Amniotic stem cell (primary cell): ENCODE measurements around the gene CD69.

Experiments used
- DNase-seq: peaks from one replicate; lab custom pipeline; 2025; lab: John Stamatoyannopoulos, UW

The CD69 gene

GRCh38 chr12:9781360-9781759, 20.7 kb upstream of the CD69 start:
- no peak for DNase-seq

GRCh38 chr12:9779209-9779608, 18.5 kb upstream of the CD69 start:
- DNase-seq = no peak

DNA sequence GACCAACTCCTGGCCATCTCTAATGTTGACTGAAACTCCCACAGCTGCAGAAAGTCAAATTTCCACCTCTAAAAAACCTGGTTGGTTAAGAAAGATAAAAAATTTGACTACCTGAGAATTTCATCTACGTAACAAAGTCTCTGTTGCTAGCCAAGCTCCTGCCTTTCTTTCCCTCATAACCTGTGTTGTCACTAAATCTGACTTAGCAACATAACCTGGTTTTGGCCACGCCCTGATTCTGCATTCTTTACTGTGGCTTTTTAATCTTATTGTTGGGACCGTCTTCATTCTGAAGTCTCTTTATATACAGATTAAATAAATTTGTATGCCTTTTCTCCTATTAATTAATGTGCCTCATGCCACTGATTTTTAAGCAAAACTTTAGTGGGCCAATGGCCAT, 16.1 kb upstream of the CD69 start:
- no peak for DNase-seq

GRCh38 chr12:9773216-9773877, 12.6 kb upstream of the CD69 start:
- DNase-seq = no peak

GRCh38 chr12:9763025-9763424, 2.3 kb upstream of the CD69 start:
- DNase-seq = no peak

DNA sequence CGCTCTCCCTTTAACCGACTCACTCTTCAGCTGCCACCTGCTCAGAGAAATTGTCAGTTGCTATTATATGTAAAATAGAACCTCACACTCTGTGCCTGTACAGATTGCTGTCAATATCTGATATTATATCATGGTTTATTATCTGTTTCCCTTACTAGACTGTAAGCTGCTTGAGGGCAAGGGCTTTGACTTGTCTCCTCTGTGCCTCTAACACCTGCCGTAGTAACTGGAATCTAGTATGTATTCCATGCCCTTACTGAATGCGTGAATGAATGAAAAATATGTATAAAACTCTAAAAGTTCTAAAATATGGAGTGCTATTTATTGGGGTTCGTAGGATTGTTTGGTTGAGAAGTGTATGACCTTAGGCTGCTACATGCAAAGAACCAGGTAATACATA, 1.7 kb upstream of the CD69 start:
- no peak for DNase-seq

DNA sequence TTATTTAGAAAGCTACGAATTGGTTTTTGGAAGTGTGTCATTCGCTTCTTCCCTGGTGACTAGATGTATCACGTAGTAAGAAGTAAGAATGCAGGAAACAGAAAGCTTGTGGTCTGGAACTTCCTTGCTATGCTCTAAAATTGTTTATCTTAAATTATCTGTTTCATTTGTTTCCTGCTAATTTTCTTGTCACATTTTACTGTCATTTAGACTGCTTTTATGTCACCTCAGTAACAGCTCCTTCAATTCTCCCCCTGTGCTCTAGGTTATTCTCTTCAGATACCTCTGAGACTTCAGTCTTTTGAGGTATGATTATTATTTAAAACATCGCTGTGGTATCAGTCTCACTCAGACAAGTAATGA, 699 bp upstream of the CD69 start:
- no peak for DNase-seq

GRCh38 chr12:9760120-9760519, 581 bp downstream of the CD69 start:
- no peak for DNase-seq

DNA sequence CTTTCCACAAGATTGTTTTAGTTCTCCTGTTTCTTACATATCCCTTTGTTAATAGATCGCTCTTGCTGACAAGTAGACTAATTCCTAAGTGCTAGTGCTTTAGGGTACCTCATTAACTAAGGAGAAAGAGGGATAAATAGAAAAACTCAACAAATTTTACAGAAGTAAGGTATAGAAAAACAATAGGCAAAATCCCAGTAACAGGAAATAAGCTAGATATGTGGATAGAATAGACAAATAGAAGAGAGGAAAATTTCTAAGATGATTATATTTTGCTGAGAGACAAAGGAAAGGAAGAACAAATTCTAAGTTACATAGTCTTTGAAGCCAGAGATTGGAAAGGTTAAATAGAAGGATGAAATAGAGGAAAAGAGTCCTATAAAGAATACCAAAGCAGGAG, 1.0 kb downstream of the CD69 start:
- DNase-seq = no peak

GRCh38 chr12:9758119-9758518, 2.6 kb downstream of the CD69 start:
- no peak for DNase-seq

DNA sequence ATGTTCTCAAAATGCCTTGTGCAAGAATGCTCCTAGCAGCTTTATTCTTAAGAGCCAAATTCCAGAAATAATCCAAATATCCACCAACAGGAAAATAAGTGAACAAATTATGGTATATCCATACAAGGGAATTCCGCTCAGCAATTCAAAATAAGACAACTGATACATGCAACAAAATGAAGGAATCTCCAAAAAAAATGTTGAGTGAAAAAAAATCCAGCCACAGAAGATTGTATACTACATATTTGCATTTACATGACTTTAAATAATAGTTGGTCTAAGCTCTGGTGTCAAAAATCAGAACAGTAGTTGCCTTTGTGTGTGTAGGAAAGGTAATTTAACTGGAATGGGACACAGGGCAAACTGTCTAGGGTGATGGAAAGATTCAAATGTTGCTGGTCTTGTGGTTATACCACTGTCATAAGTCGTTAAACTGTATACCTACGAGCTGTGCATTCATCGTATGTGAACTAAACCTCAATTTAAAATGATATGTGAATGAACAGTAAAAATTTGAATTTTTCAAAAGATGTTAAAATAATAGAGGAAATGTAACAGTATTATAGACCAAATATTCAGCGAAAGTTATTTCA, 3.2 kb downstream of the CD69 start:
- no peak for DNase-seq

DNA sequence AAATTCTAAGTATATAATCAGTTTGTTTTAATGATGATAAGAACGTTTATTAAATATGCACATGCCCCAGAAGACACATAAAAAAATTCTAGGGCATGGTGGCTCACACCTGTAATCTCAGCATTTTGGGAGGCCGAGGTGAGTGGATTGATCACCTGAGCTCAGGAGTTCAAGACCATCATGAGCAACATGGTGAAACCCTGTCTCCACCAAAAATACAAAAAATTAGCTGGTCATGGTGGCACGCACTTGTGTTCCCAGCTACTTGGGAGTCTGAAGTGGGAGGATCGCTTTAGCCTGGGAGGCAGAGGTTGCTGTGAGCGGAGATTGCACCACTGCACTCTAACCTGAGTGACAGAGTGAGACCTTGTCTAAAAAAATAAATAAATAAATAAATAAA, 4.0 kb downstream of the CD69 start:
- no peak for DNase-seq

GRCh38 chr12:9756170-9756569, 4.5 kb downstream of the CD69 start:
- DNase-seq = no peak

DNA sequence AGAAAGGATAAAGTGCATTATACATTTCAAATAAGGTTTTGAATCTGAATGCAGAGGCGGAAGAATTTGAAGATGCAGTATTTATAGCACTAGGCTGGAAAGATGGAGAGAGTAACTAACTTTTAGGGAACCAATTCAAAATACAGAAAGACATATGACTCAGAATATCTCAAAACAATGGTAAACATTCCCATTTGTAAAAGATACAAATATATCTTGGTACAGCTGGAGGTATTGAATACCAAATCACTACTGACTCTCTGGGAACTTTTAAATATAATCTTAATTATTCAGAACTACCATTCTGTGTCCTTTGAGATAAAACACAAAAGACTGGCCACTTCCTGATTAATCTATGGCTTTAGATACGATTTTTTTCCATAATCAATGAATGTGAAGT, 5.1 kb downstream of the CD69 start:
- DNase-seq = no peak

GRCh38 chr12:9755035-9755434, 5.7 kb downstream of the CD69 start:
- no peak for DNase-seq

DNA sequence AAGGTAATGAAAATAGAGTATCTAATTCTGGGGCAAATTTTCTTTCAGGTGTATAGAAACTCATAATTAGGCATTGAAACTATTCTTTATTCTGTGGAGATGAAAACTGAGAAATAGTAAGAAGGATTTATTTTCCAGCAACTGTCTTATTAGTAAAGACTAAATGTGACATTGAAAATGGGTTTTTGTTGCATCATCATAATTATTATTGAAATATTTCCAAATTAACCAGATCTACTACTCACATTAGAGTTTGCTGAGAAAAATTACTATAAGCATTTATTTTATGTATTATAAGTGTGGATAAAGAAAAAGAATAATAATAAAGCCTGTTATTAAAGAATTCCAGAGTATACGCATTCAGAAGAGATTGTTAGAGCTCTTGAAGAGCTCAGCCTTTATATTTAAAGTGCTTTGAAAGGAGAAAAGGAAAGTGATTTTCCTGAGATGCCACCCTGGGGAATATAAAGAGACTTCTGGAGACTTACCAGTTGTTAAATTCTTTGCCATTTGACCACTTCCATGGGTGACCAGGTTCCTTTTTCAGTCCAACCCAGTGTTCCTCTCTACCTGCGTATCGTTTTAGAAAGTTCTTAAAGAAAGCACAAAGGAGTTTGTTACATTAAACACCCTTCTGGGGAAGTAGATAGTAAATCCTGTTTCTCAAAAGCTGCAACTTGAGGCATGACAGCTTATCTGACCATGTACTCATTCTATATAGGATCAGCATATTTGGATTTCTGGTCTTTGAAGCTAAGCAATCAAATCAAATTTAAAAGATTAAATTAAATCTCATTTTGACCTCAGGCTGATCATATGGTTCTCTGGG, 6.4 kb downstream of the CD69 start:
- no peak for DNase-seq

DNA sequence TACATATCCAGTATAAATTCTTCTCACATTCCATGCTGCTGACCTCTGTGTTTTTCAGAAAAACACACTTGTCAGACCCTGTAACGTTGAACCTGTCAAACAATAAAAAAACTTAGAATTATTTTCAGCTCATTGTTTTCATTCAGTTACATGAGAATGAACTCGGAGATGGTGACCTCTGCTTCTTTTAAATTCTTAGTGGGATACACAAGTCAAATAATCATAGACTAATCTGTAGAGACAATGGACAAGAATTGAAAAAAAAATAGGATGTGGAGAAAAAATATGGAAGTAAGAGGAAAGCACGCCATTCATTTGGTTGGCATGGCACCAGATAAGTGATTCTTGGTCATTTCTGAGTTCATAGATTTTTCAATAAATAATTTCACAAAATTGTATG, 7.2 kb downstream of the CD69 start:
- no peak for DNase-seq

GRCh38 chr12:9753073-9753472, 7.6 kb downstream of the CD69 start:
- DNase-seq = no peak

- no peak for DNase-seq
Observed at GRCh38 chr12:9752145-9752933, 8.4 kb downstream of the CD69 start.

GRCh38 chr12:9751204-9752144, 9.2 kb downstream of the CD69 start:
- no peak for DNase-seq
